ENCODE results near the gene PTPRJ. TPM values are rescaled to one million over a fixed set of nuclear protein-coding genes. Genes with fewer than 3 reads are reported as not detected.

PTPRJ gene
- polyA plus RNA-seq, 1 donor from 2014 or later, result 8.6 TPM

DNA sequence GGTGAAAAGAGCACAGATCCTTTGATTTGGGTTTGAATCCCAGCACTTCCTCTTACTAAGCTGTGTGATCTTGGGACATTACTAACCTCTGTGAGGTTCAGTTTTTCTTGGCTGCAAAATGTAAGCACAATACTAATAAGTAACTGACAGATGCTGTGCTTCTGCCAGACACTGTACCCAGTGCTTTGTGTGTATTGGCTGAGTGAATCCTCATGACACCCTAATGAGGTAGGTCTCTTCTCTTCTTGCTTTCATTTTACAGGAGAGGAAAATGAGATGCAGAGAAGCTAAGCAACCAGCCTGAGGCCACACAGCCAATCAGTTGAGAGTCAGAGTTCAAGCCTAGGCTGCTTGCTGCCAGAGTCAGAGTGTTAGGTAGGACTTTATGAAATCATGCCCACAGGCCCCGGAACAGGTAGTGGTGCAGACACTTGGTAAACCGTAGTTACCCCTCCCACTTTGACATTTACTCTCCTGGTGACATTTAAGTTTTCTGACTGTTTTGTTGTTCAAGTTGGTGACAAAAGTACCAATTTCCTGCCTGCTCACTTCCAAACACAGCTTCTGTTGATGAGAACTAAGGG lies 21.2 kb downstream of the PTPRJ start:
- Histone ChIP-seq H3K79me2 (replicated peaks; ENCODE audit: insufficient read depth, low read length) (peaks cover 6% of the 10 kb centered on the region), H3K9me3 (ENCODE audit: low read length) (no peaks in the 10 kb centered on the region), H3F3A (ENCODE audit: insufficient read depth, low read length, poor library complexity, severe bottlenecking) (no peaks in the 10 kb centered on the region), H2AFZ (ENCODE audit: low read depth, low read length) (no peak overlapping the region), H3K9ac (ENCODE audit: low read length) (no peak overlapping the region), H3K9me2 (ENCODE audit: insufficient read depth, low read length) (no peaks in the 10 kb centered on the region), H3K27me3 (ENCODE audit: insufficient read depth, low read depth, low read length) (no peaks in the 10 kb centered on the region), H3K27ac (ENCODE audit: low read length) (no peak overlapping the region), H3K4me3 (ENCODE audit: low read length) (no peak overlapping the region), H3K36me3 (ENCODE audit: insufficient read depth, low read length) (no peaks in the 10 kb centered on the region), H3K4me2 (ENCODE audit: low read length) (no peak overlapping the region), H4K20me1 (ENCODE audit: insufficient read depth) (no peaks in the 10 kb centered on the region)
- TF ChIP-seq TAF1 (IDR thresholded peaks at IDR 0.05; ENCODE audit: low read depth) (no peak), SMC3 (conservative IDR thresholded peaks at IDR 0.05; ENCODE audit: poor library complexity) (no peak), EP300 (conservative IDR thresholded peaks at IDR 0.05; ENCODE audit: poor library complexity, severe bottlenecking) (no peak), MXI1 (conservative IDR thresholded peaks at IDR 0.05; ENCODE audit: poor library complexity, severe bottlenecking) (no peak), RAD21 (conservative IDR thresholded peaks at IDR 0.05) (no peak), POLR2AphosphoS5 (IDR thresholded peaks at IDR 0.05) (no peak), EZH2 (IDR thresholded peaks at IDR 0.05; ENCODE audit: borderline replicate concordance, insufficient read depth, low read length, poor library complexity, severe bottlenecking) (no peak)
- TF ChIP-seq, protein P1, sequence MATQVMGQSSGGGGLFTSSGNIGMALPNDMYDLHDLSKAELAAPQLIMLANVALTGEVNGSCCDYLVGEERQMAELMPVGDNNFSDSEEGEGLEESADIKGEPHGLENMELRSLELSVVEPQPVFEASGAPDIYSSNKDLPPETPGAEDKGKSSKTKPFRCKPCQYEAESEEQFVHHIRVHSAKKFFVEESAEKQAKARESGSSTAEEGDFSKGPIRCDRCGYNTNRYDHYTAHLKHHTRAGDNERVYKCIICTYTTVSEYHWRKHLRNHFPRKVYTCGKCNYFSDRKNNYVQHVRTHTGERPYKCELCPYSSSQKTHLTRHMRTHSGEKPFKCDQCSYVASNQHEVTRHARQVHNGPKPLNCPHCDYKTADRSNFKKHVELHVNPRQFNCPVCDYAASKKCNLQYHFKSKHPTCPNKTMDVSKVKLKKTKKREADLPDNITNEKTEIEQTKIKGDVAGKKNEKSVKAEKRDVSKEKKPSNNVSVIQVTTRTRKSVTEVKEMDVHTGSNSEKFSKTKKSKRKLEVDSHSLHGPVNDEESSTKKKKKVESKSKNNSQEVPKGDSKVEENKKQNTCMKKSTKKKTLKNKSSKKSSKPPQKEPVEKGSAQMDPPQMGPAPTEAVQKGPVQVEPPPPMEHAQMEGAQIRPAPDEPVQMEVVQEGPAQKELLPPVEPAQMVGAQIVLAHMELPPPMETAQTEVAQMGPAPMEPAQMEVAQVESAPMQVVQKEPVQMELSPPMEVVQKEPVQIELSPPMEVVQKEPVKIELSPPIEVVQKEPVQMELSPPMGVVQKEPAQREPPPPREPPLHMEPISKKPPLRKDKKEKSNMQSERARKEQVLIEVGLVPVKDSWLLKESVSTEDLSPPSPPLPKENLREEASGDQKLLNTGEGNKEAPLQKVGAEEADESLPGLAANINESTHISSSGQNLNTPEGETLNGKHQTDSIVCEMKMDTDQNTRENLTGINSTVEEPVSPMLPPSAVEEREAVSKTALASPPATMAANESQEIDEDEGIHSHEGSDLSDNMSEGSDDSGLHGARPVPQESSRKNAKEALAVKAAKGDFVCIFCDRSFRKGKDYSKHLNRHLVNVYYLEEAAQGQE (IDR thresholded peaks at IDR 0.05; ENCODE audit: borderline replicate concordance), result no peak
- TF ChIP-seq, protein P2, sequence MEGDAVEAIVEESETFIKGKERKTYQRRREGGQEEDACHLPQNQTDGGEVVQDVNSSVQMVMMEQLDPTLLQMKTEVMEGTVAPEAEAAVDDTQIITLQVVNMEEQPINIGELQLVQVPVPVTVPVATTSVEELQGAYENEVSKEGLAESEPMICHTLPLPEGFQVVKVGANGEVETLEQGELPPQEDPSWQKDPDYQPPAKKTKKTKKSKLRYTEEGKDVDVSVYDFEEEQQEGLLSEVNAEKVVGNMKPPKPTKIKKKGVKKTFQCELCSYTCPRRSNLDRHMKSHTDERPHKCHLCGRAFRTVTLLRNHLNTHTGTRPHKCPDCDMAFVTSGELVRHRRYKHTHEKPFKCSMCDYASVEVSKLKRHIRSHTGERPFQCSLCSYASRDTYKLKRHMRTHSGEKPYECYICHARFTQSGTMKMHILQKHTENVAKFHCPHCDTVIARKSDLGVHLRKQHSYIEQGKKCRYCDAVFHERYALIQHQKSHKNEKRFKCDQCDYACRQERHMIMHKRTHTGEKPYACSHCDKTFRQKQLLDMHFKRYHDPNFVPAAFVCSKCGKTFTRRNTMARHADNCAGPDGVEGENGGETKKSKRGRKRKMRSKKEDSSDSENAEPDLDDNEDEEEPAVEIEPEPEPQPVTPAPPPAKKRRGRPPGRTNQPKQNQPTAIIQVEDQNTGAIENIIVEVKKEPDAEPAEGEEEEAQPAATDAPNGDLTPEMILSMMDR (IDR thresholded peaks at IDR 0.05; ENCODE audit: poor library complexity, severe bottlenecking), result no peak

DNA sequence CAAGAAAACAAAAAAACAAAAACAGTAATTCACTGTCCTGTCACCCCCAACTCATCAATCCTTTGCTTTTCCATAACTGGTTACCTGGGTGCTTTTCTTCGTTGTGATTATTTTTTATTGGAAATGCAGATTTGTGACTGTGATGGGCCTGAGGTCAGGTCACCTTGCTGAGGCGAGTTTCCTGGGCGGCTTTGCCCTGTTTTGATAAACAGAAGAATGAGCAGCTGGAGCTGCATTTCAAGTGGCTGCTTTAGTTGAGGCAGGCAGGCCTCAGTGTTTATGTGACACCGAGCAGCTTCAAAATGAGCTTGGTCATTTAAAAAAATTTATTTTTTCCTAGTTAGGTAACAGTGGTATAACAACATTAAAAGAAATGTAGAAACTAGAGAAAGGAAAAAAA lies 22.2 kb downstream of the PTPRJ start:
- Histone ChIP-seq H3K4me3 (ENCODE audit: low read length) (no peak overlapping the region), H3K9me3 (ENCODE audit: low read length) (no peaks in the 10 kb centered on the region), H3K36me3 (ENCODE audit: insufficient read depth, low read length) (no peaks in the 10 kb centered on the region), H3K9ac (ENCODE audit: low read length) (no peak overlapping the region), H4K20me1 (ENCODE audit: insufficient read depth) (no peaks in the 10 kb centered on the region), H3K27me3 (ENCODE audit: insufficient read depth, low read depth, low read length) (no peaks in the 10 kb centered on the region), H3K79me2 (replicated peaks; ENCODE audit: insufficient read depth, low read length) (peaks cover 6% of the 10 kb centered on the region), H3K4me2 (ENCODE audit: low read length) (no peak overlapping the region), H2AFZ (ENCODE audit: low read depth, low read length) (no peak overlapping the region), H3K27ac (ENCODE audit: low read length) (no peak overlapping the region), H3F3A (ENCODE audit: insufficient read depth, low read length, poor library complexity, severe bottlenecking) (no peaks in the 10 kb centered on the region), H3K9me2 (ENCODE audit: insufficient read depth, low read length) (no peaks in the 10 kb centered on the region)
- TF ChIP-seq, protein P2 (IDR thresholded peaks at IDR 0.05; ENCODE audit: poor library complexity, severe bottlenecking), result no peak
- TF ChIP-seq POLR2AphosphoS5 (IDR thresholded peaks at IDR 0.05), result no peak
- no peak for TF ChIP-seq MXI1 (conservative IDR thresholded peaks at IDR 0.05; ENCODE audit: poor library complexity, severe bottlenecking)
- TF ChIP-seq SMC3 (conservative IDR thresholded peaks at IDR 0.05; ENCODE audit: poor library complexity), result no peak
- no peak for TF ChIP-seq EZH2 (IDR thresholded peaks at IDR 0.05; ENCODE audit: borderline replicate concordance, insufficient read depth, low read length, poor library complexity, severe bottlenecking)
- TF ChIP-seq, protein P1 (IDR thresholded peaks at IDR 0.05; ENCODE audit: borderline replicate concordance), result no peak
- TF ChIP-seq RAD21 (conservative IDR thresholded peaks at IDR 0.05), result no peak
- no peak for TF ChIP-seq EP300 (conservative IDR thresholded peaks at IDR 0.05; ENCODE audit: poor library complexity, severe bottlenecking)
